Endothelial cell of umbilical vein (primary cell): ENCODE measurements around the gene THSD4. TPM values are rescaled to one million over a fixed set of nuclear protein-coding genes. Genes with fewer than 3 reads are reported as not detected.

Source experiments
- BruUV-seq: library from RNA; stranded (reverse); fragments of 400-500 nt; replicated peaks from 2 replicates; lab custom pipeline; 2021; lab: Mats Ljungman, UMichigan
- CTCF ChIA-PET: fragments of 300-600, 350-600 bp; sonication (Branson Sonifier 250); formaldehyde crosslinking; loops from one replicate; lab custom pipeline; 2021; ENCODE audit warnings: antibody characterized with exemption, inconsistent platforms; lab: Charles Lee
- POLR2A ChIA-PET: fragments of 300-600, 350-600 bp; sonication (Branson Sonifier 250); formaldehyde crosslinking; loops from one replicate; lab custom pipeline; 2021; ENCODE audit warnings: antibody characterized with exemption, inconsistent platforms; lab: Charles Lee
- DNase-seq: peaks from one replicate; pipeline ENCODE4 v3.0.0-alpha.2; 2011; ENCODE audit warnings: low read depth, low spot score
- FAIRE-seq: peaks from 2 replicates; lab custom pipeline; 2011; peaks lifted over from hg19 to GRCh38; lab: Jason Lieb, UNC
- H2AFZ ChIP-seq: 2 replicates; pipeline ENCODE4 v1.6.0; 2012; ENCODE audit warnings: low read depth, low read length, control low read depth, inconsistent platforms
- H3K27ac ChIP-seq: 2 replicates; pipeline ENCODE4 v1.5.1; 2011; ENCODE audit warnings: low read depth, mild to moderate bottlenecking, control low read depth, low read length, moderate library complexity; ENCODE audit not compliant: insufficient read depth
- H3K27me3 ChIP-seq, 2 experiments: 2 replicates each; pipeline versions ENCODE4 v1.6.0 to v1.6.1; 2011; ENCODE audit warnings: low read length in 2 of 2, mixed read lengths in 1 of 2; ENCODE audit not compliant: control insufficient read depth in 2 of 2, insufficient read depth in 2 of 2
- H3K36me3 ChIP-seq, 2 experiments: 2 replicates in 1 of 2; 3 replicates in 1 of 2; pipeline ENCODE4 v1.5.1; 2011; ENCODE audit warnings: low read length in 2 of 2, mild to moderate bottlenecking in 1 of 2, moderate library complexity in 1 of 2; ENCODE audit not compliant: control insufficient read depth in 2 of 2, insufficient read depth in 2 of 2; ENCODE audit errors: extremely low read depth in 1 of 2
- H3K4me1 ChIP-seq: 3 replicates; pipeline ENCODE4 v1.5.1; 2011; ENCODE audit warnings: mild to moderate bottlenecking, low read length; ENCODE audit not compliant: control insufficient read depth, insufficient read depth; ENCODE audit errors: extremely low read depth
- H3K4me2 ChIP-seq: 2 replicates; pipeline ENCODE4 v1.6.1; 2011; ENCODE audit warnings: low read length, control low read depth, mixed read lengths; ENCODE audit not compliant: insufficient read depth
- H3K4me3 ChIP-seq, 3 experiments: fragments of 200-600 bp in 1 of 3; sonication (generic), shearing (Covaris generic) in 1 of 3; replicated peaks in 1 of 3; 2 replicates each; pipeline ENCODE4 v1.5.1; 2011 to 2016; ENCODE audit warnings: control low read depth in 3 of 3, low read length in 3 of 3, mild to moderate bottlenecking in 2 of 3, inconsistent platforms in 1 of 3, low read depth in 1 of 3, moderate library complexity in 1 of 3; ENCODE audit not compliant: insufficient read depth in 1 of 3
- H3K79me2 ChIP-seq: 2 replicates; pipeline ENCODE4 v1.6.0; 2012; ENCODE audit warnings: low read length, inconsistent platforms; ENCODE audit not compliant: control insufficient read depth, insufficient read depth
- H3K9ac ChIP-seq: replicated peaks from 2 replicates; pipeline ENCODE3; 2011; ENCODE audit warnings: low read length, control low read depth; ENCODE audit not compliant: insufficient read depth; ENCODE audit errors: extremely low read depth
- H3K9me1 ChIP-seq: replicated peaks from 3 replicates; pipeline ENCODE4 v1.6.0; 2011; ENCODE audit warnings: mild to moderate bottlenecking, low read length; ENCODE audit not compliant: control insufficient read depth, insufficient read depth; ENCODE audit errors: extremely low read depth
- H3K9me3 ChIP-seq: replicated peaks from 2 replicates; pipeline ENCODE4 v1.5.1; 2012; ENCODE audit warnings: low read length, inconsistent platforms; ENCODE audit not compliant: control insufficient read depth, insufficient read depth
- H4K20me1 ChIP-seq: replicated peaks from 2 replicates; pipeline ENCODE3; 2011; ENCODE audit warnings: mild to moderate bottlenecking, low read length; ENCODE audit not compliant: control insufficient read depth, insufficient read depth; ENCODE audit errors: extremely low read depth
- CTCF ChIP-seq, 2 donors: IDR thresholded peaks; 1 replicate in 1 of 2; 2 replicates in 1 of 2; pipeline ENCODE4 v1.5.1; 2011; ENCODE audit warnings: low read length in 2 of 2, mild to moderate bottlenecking in 2 of 2, moderate library complexity in 2 of 2, control low read depth in 1 of 2, inconsistent platforms in 1 of 2, low read depth in 1 of 2; ENCODE audit not compliant: insufficient read depth in 1 of 2; ENCODE audit errors: extremely low read depth in 1 of 2
- EZH2 ChIP-seq: IDR thresholded peaks from 2 replicates; pipeline ENCODE4 v1.6.1; 2012; ENCODE audit warnings: borderline replicate concordance, low read depth, mild to moderate bottlenecking, moderate library complexity, low read length, inconsistent platforms; ENCODE audit not compliant: severe bottlenecking
- FOS ChIP-seq: IDR thresholded peaks from 2 replicates; pipeline ENCODE4 v1.6.1; 2011; ENCODE audit warnings: mild to moderate bottlenecking, low read length, moderate library complexity, borderline replicate concordance; ENCODE audit not compliant: insufficient read depth
- GATA2 ChIP-seq: IDR thresholded peaks from 2 replicates; pipeline ENCODE4 v1.7.0; 2011; ENCODE audit warnings: low read depth, mild to moderate bottlenecking, moderate library complexity, mixed read lengths, low read length; ENCODE audit not compliant: insufficient read length, insufficient read depth
- JUN ChIP-seq: IDR thresholded peaks from 2 replicates; pipeline ENCODE4 v1.6.1; 2011; ENCODE audit warnings: borderline replicate concordance, low read depth; ENCODE audit not compliant: insufficient read length, insufficient read depth
- MAX ChIP-seq: IDR thresholded peaks from 2 replicates; pipeline ENCODE4 v1.6.1; 2011; ENCODE audit not compliant: insufficient read depth, insufficient read length
- MYC ChIP-seq: IDR thresholded peaks from one replicate; pipeline ENCODE4 v1.6.1; 2011; ENCODE audit warnings: mild to moderate bottlenecking, low read depth, low read length
- POLR2A ChIP-seq: IDR thresholded peaks from 2 replicates; pipeline ENCODE4 v1.6.1; 2012; ENCODE audit warnings: low read depth, mild to moderate bottlenecking, control low read depth, low read length
- POLR2AphosphoS5 ChIP-seq: IDR thresholded peaks from 2 replicates; pipeline ENCODE4 v1.6.1; 2012; ENCODE audit warnings: low read depth, mild to moderate bottlenecking, control low read depth, low read length, moderate library complexity; ENCODE audit not compliant: insufficient read depth
- dilution Hi-C: fragments of 300-500 bp; cut with MboI; formaldehyde crosslinking; loops from one replicate; pipeline ENCODE4 v1.15.0; 2019; ENCODE audit warnings: low sequenced_read_pairs; ENCODE audit not compliant: extremely low pct_ligation_motif_present
- intact Hi-C: fragments of 100-400 bp; cut with micrococcal nuclease; formaldehyde crosslinking; loops from one replicate; pipeline ENCODE4 v1.10.0; 2022
- polyA plus RNA-seq, 4 experiments: library from polyadenylated mRNA; depleted of rRNA in 3 of 4; stranded (reverse) in 3 of 4; unstranded in 1 of 4; fragments of >200 nt; gene quantifications; 2 replicates each; pipeline versions ENCODE4 v1.2.1 to v1.2.3, GENCODE V29; 2011 to 2012; ENCODE audit warnings: missing spikeins in 1 of 4
- total RNA-seq: library from RNA; stranded (reverse); gene quantifications from 2 replicates; pipeline ENCODE4 v1.2.3, GENCODE V29; 2021

THSD4 gene
- total and polyA plus RNA-seq, 2 donors (not counting 3 experiments of a cell fraction or from before 2014, with no cell fraction given), result 9.9 to 25.4 TPM

DNA sequence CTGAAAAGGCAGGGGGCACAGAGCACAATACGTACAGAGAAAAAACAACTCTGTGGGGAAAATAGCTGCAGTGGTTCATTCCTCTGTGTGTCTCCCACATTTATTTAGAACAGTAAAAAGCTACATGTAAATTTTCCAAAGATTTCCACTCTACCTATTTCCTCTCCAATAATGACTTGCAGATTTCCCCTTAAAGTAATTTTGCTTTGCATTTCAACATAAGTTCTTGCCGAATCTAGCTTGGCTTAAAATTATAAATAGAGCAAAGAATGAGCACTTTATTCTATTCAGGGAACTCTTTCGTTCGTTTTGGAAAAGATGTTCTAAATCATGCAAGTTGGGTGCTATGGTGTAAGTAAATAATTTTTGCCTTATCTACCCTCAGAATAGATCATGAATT, 636.9 kb downstream of the THSD4 start:
- Histone ChIP-seq H3K27me3 (no peaks in the 10 kb centered on the region), H3K27ac (peak overlapping the region; percentile 25), H3K4me2 (peak overlapping the region; percentile 0), H4K20me1 (no peaks in the 10 kb centered on the region), H3K9ac (no peak overlapping the region), H3K9me1 (no peaks in the 10 kb centered on the region), H3K79me2 (no peaks in the 10 kb centered on the region), H3K4me1 (peaks cover 53% of the 10 kb centered on the region), H3K4me3 (no peak overlapping the region), H3K9me3 (no peaks in the 10 kb centered on the region), H2AFZ (no peak overlapping the region), H3K36me3 (no peaks in the 10 kb centered on the region)
- FAIRE-seq, result no peak
- CTCF ChIA-PET, result interaction anchor here (0.6 to 6.1 kb wide), 46 partner anchors 9 to 940 kb away, joined by 3 to 235 read pairs (median 5); partner anchors contain the start of genes MYO9A and SENP8
- dilution Hi-C loops (no loop called here), intact Hi-C loops (loop anchor here (1.0 to 5.0 kb wide), 6 partner anchors 9 to 404 kb away; no protein-coding TSS in a partner anchor)
- BruUV-seq, result no TSS peak
- no peak for DNase-seq
- POLR2A ChIA-PET, result interaction anchor here (0.6 to 1.9 kb wide), 2 partner anchors 8 to 38 kb away, joined by 3 to 5 read pairs; no protein-coding TSS in a partner anchor
- TF ChIP-seq FOS (no peak), EZH2 (no peak)

- no peaks in the 10 kb centered on the region for H3K27me3 ChIP-seq
- H3K27ac ChIP-seq, result peak overlapping the region; percentile 54
- FAIRE-seq, result peak; percentile 96
Measured at GRCh38 chr15:71752604-71753289, 637.5 kb downstream of the THSD4 start.

More at GRCh38 chr15:71752604-71753289, 637.5 kb downstream of the THSD4 start:
- no peaks in the 10 kb centered on the region for H3K9me3 ChIP-seq
- peak; percentile 92 for DNase-seq
- TF ChIP-seq MAX (no peak), FOS (peak; percentile 84), MYC (no peak), EZH2 (no peak), POLR2AphosphoS5 (peak; percentile 43), POLR2A (no peak), CTCF (IDR thresholded peaks at IDR 0.05; ENCODE audit: extremely low read depth in 1 of 2, insufficient read depth in 1 of 2, low read depth in 1 of 2, low read length in 2 of 2) (peak; percentile 71 to 83), JUN (peak; percentile 54), GATA2 (peak; percentile 21)
- H3K9me1 ChIP-seq, result no peaks in the 10 kb centered on the region
- BruUV-seq, result no TSS peak
- H2AFZ ChIP-seq, result no peak overlapping the region
- ChIA-PET CTCF (interaction anchor here (0.6 to 6.1 kb wide), 47 partner anchors 9 to 941 kb away, joined by 3 to 235 read pairs (median 5); partner anchors contain the start of genes MYO9A and SENP8), POLR2A (interaction anchor here (0.6 to 1.9 kb wide), 4 partner anchors 9 to 49 kb away, joined by 3 to 5 read pairs (median 3); no protein-coding TSS in a partner anchor)
- no peaks in the 10 kb centered on the region for H3K36me3 ChIP-seq
- H3K4me2 ChIP-seq, result peak overlapping the region; percentile 2
- peak overlapping the region; percentile 25 for H3K9ac ChIP-seq
- peaks cover 47% of the 10 kb centered on the region for H3K4me1 ChIP-seq
- H3K79me2 ChIP-seq, result no peaks in the 10 kb centered on the region
- no peaks in the 10 kb centered on the region for H4K20me1 ChIP-seq
- H3K4me3 ChIP-seq, result no peak overlapping the region
- dilution Hi-C loops (no loop called here), intact Hi-C loops (loop anchor here (1.0 to 5.0 kb wide), 6 partner anchors 9 to 404 kb away; no protein-coding TSS in a partner anchor)
